Measurements from ENCODE around the gene MALRD1.

Gene MALRD1

GRCh38 chr10:19302117-19302516 is 253.5 kb downstream of the MALRD1 start:
- no peak for TF ChIP-seq POLR2A (IDR thresholded peaks at IDR 0.05; ENCODE audit: low read length)
- TF ChIP-seq GATA1 (IDR thresholded peaks at IDR 0.05; ENCODE audit: low read depth, low read length), result no peak
- DNase-seq, result no peak

DNA sequence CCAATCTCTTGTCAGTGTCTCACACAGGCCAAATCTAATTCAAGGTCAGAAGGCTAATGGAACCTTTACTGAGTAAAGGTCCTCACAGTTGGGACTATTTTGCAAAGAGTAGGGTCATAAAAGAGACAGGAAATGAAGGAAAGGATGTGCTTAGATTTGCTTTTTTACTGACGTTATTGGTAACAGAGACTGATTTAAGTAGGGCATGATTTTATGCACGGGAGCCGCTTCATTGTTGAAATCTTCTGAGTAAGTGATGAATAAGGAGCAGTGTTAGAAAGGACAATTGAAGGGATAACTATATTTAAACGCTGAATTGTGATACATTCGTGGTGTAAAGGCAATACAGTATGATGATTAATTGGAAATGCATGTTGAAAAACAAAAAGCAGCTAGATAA is 261.5 kb downstream of the MALRD1 start:
- no peak for DNase-seq
- no peak for TF ChIP-seq POLR2A (IDR thresholded peaks at IDR 0.05; ENCODE audit: low read length)
- TF ChIP-seq GATA1 (IDR thresholded peaks at IDR 0.05; ENCODE audit: low read depth, low read length), result no peak

GRCh38 chr10:19316204-19316870 is 267.7 kb downstream of the MALRD1 start:
- TF ChIP-seq POLR2A (IDR thresholded peaks at IDR 0.05; ENCODE audit: low read length) (no peak), GATA1 (IDR thresholded peaks at IDR 0.05; ENCODE audit: low read depth, low read length) (no peak)
- no peak for DNase-seq

GRCh38 chr10:19317952-19318351 is 269.4 kb downstream of the MALRD1 start:
- no peak for TF ChIP-seq GATA1 (IDR thresholded peaks at IDR 0.05; ENCODE audit: low read depth, low read length)
- TF ChIP-seq POLR2A (IDR thresholded peaks at IDR 0.05; ENCODE audit: low read length), result no peak
- no peak for DNase-seq

GRCh38 chr10:19325581-19325980 is 277.0 kb downstream of the MALRD1 start:
- TF ChIP-seq GATA1 (IDR thresholded peaks at IDR 0.05; ENCODE audit: low read depth, low read length) (no peak), POLR2A (IDR thresholded peaks at IDR 0.05; ENCODE audit: low read length) (no peak)
- DNase-seq, result no peak

DNA sequence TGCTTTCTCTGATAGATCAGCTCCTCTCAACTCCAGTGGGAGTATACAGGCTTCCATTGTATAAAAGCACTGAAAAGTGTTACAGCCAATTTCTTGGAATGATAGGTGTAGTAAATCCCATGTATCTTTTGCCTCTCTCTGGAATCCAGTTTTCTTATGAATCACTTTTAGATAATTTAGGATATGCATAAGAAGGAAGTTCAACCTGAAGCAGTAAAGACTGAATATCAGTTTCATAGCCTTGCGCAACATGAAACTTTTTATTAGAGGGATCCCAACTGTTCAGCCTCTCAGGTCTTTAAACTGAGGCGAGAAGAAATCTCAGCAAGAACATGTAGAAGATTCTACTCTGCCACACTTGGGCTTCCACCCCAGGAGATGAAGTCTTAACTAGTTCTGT is 280.0 kb downstream of the MALRD1 start:
- no peak for DNase-seq

DNA sequence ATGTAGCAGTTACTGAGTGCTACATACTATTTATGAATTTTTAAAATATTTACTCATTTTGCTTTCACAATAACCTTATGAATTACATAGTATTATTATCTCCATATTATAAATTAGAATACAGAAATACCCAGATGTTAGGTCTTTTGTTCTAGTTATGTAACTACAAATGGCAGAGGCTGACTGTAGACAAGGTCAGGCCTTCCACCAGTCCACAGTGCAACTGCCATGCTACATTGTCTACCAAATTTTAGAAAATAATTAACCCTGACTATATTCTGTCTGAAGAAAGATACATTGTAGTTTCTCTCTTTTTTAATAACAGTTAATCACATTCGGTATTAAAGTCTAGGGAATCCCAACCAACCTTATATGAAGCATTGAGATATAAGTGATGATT is 280.9 kb downstream of the MALRD1 start:
- no peak for DNase-seq
- TF ChIP-seq GATA1 (IDR thresholded peaks at IDR 0.05; ENCODE audit: low read depth, low read length) (no peak), POLR2A (IDR thresholded peaks at IDR 0.05; ENCODE audit: low read length) (no peak)

More for the DNA sequence above, 280.0 kb downstream of the MALRD1 start:
- TF ChIP-seq POLR2A (IDR thresholded peaks at IDR 0.05; ENCODE audit: low read length), result no peak

- TF ChIP-seq GATA1 (IDR thresholded peaks at IDR 0.05; ENCODE audit: low read depth, low read length), result no peak
- no peak for TF ChIP-seq POLR2A (IDR thresholded peaks at IDR 0.05; ENCODE audit: low read length)
- DNase-seq, result peak in 1 of 2 experiments; percentile 2
Measured at GRCh38 chr10:19332304-19332703, 283.7 kb downstream of the MALRD1 start.

- DNase-seq, result no peak
- no peak for TF ChIP-seq GATA1 (IDR thresholded peaks at IDR 0.05; ENCODE audit: low read depth, low read length)
- no peak for TF ChIP-seq POLR2A (IDR thresholded peaks at IDR 0.05; ENCODE audit: low read length)
Measured at GRCh38 chr10:19333631-19334030, 285.0 kb downstream of the MALRD1 start.

DNA sequence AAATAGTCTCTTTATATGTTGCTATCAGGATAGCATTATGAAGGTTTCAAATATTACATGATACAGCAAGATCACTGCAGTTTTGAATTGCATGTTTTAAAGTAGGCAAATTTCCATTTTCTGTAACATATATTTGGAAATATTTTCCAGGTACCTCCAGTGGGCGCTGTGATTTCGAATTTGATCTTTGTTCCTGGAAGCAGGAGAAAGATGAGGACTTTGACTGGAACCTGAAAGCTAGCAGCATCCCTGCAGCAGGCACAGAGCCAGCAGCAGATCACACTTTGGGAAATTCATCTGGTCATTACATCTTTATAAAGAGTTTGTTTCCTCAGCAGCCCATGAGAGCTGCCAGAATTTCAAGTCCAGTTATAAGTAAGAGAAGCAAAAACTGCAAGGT is 299.0 kb downstream of the MALRD1 start:
- TF ChIP-seq POLR2A (IDR thresholded peaks at IDR 0.05; ENCODE audit: low read length) (no peak), GATA1 (IDR thresholded peaks at IDR 0.05; ENCODE audit: low read depth, low read length) (no peak)
- DNase-seq, result no peak

GRCh38 chr10:19367176-19367575 is 318.6 kb downstream of the MALRD1 start:
- DNase-seq, result no peak
- TF ChIP-seq POLR2A (IDR thresholded peaks at IDR 0.05; ENCODE audit: low read length) (no peak), GATA1 (IDR thresholded peaks at IDR 0.05; ENCODE audit: low read depth, low read length) (no peak)

DNA sequence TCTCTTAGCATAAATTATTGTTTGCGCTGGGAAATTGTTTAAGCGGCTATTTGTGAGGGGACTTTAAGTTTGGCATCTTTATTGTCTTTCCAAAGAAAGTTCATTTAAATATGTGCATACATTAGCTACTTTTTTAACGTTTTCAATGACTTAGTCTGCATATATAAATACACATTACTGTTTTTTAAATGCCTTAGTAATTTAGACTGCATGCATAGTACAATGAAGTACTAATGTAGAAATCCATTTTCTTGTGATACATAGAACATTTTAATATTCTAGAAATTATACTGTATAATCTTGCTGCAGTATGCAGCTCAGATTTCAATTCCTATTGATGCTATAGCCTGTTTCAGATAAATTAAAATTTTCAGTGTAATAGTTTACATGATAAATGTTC is 325.4 kb downstream of the MALRD1 start:
- TF ChIP-seq POLR2A (IDR thresholded peaks at IDR 0.05; ENCODE audit: low read length), result no peak
- no peak for TF ChIP-seq GATA1 (IDR thresholded peaks at IDR 0.05; ENCODE audit: low read depth, low read length)
- no peak for DNase-seq

DNA sequence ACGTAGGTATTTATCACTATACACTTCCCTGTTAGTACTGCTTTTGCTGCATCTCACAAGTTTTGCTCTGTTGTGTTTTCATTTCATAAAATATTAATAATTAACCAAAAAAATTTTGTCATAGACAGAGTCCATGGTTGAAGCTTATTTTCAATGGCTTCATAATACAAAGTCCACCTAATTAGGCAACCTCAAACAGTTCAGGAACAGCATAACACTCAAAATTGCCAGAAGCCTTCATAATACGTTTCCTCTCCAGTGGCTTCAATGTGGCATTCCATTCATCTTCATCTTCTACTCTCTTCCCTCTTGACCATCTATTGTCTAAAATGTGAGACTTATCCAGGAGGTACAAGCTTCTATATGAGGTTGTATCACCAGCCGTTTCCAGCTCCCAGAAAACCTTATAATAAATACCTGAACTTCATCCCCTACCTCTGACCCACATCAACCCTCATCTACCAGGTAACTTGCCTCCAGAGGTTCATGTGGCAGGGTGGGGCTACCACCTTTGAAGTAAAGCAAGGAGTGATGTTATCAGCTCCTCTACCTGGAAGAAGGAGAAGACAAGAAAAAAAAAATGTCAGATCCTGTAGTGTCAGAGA is 337.3 kb downstream of the MALRD1 start:
- no peak for TF ChIP-seq POLR2A (IDR thresholded peaks at IDR 0.05; ENCODE audit: low read length)
- DNase-seq, result no peak

- DNase-seq, result no peak
- TF ChIP-seq GATA1 (IDR thresholded peaks at IDR 0.05; ENCODE audit: low read depth, low read length) (no peak), POLR2A (IDR thresholded peaks at IDR 0.05; ENCODE audit: low read length) (no peak)
Measured at GRCh38 chr10:19408924-19409323, 360.3 kb downstream of the MALRD1 start.

DNA sequence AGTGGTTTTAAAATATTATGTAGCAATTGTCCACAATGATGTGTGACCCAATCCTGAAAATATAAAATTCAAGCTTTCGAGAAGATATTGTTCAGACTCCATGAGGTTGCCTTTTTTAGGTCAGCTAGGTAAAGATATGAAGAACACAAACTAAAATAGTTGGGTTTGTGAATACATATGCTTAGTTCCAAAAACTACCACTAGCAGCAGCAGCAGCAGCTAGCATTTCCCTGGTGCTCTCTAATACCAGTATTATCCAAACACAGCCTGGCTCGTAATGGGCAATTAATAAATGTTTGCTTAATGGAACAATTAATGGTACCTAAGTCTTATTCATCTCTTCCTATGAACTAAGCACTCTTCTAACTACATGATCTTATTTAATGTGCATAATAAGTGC is 362.5 kb downstream of the MALRD1 start:
- TF ChIP-seq POLR2A (IDR thresholded peaks at IDR 0.05; ENCODE audit: low read length) (no peak), GATA1 (IDR thresholded peaks at IDR 0.05; ENCODE audit: low read depth, low read length) (no peak)
- DNase-seq, result no peak

All from erythroblast (primary cell).